DOHH2 (cell line): Measurements from ENCODE around the gene PDGFD.

Source experiments
- H3F3A ChIP-seq: fragments of 200-600 bp; sonication (generic), shearing (Covaris generic); 2 replicates; pipeline ENCODE4 v1.6.0; 2016; ENCODE audit warnings: antibody characterized with exemption, mild to moderate bottlenecking; ENCODE audit not compliant: control insufficient read depth, insufficient read depth
- H3K27ac ChIP-seq: fragments of 200-600 bp; sonication (generic); 2 replicates; pipeline ENCODE4 v1.5.1; 2014; ENCODE audit warnings: low read depth, mild to moderate bottlenecking, low read length, moderate library complexity
- H3K27me3 ChIP-seq: fragments of 200-600 bp; sonication (generic); 2 replicates; pipeline ENCODE4 v1.6.1; 2014; ENCODE audit warnings: mild to moderate bottlenecking, low read length, mixed read lengths; ENCODE audit not compliant: control insufficient read depth
- H3K36me3 ChIP-seq: fragments of 200-600 bp; sonication (generic); 2 replicates; pipeline ENCODE4 v1.6.1; 2014; ENCODE audit warnings: mild to moderate bottlenecking, low read length, moderate library complexity, mixed read lengths; ENCODE audit not compliant: control insufficient read depth
- H3K4me1 ChIP-seq: fragments of 200-600 bp; sonication (generic); 2 replicates; pipeline ENCODE4 v1.6.1; 2014; ENCODE audit warnings: mild to moderate bottlenecking, low read length, mixed read lengths; ENCODE audit not compliant: control insufficient read depth
- H3K4me2 ChIP-seq: fragments of 200-600 bp; sonication (generic); 2 replicates; pipeline ENCODE4 v1.6.0; 2014; ENCODE audit warnings: mild to moderate bottlenecking, low read length, moderate library complexity
- H3K4me3 ChIP-seq: fragments of 200-600 bp; sonication (generic); 2 replicates; pipeline ENCODE4 v1.5.1; 2014; ENCODE audit warnings: mild to moderate bottlenecking, low read length, mixed read lengths
- H3K79me2 ChIP-seq: fragments of 200-600 bp; sonication (generic); 2 replicates; pipeline ENCODE4 v1.6.1; 2014; ENCODE audit warnings: mild to moderate bottlenecking, low read length, mixed read lengths; ENCODE audit not compliant: control insufficient read depth
- H3K9me2 ChIP-seq: fragments of 200-600 bp; sonication (generic); replicated peaks from 2 replicates; pipeline ENCODE4 v1.6.1; 2014; ENCODE audit warnings: mild to moderate bottlenecking, low read length, mixed read lengths; ENCODE audit not compliant: control insufficient read depth
- H3K9me3 ChIP-seq: fragments of 200-600 bp; sonication (generic); 2 replicates; pipeline ENCODE4 v1.6.1; 2014; ENCODE audit warnings: antibody characterized with exemption, low read length, mixed read lengths; ENCODE audit not compliant: control insufficient read depth, insufficient read depth
- H4K20me1 ChIP-seq: fragments of 200-600 bp; sonication (generic); 2 replicates; pipeline ENCODE4 v1.6.0; 2014; ENCODE audit warnings: low read depth, mild to moderate bottlenecking, antibody characterized with exemption, low read length, moderate library complexity; ENCODE audit not compliant: control insufficient read depth, insufficient read depth
- EZH2phosphoT487 ChIP-seq: fragments of 200-600 bp; sonication (generic); IDR thresholded peaks from 2 replicates; pipeline ENCODE4 v1.6.1; 2017; ENCODE audit warnings: borderline replicate concordance, mild to moderate bottlenecking, antibody characterized with exemption, low read length, moderate library complexity, mixed read lengths
- TF ChIP-seq, protein P1 (sequence below): fragments of 200-600 bp; sonication (generic); IDR thresholded peaks from one replicate; pipeline ENCODE4 v1.5.1; 2014; ENCODE audit warnings: antibody characterized with exemption, mild to moderate bottlenecking, low read depth, low read length; ENCODE audit not compliant: poor library complexity, severe bottlenecking

PDGFD gene

DNA sequence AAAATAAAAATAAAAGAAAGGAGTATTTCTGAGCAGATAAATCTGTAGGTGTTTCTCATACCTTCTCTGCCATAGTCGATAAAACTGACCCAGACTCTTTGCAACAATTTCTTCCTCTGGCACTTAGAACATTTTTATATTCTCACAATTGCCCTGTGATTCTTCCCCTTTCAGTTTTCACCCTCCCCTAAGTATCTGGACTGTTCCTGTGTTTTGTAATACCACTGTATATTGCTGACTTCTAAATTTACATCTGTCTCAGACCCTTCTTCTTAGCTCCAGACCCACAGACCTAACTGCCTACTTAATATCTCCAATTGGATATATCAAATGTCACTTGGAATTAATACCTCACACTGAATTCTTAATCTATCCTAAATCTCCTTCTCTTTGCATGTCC, 261.0 kb downstream of the PDGFD start:
- peaks cover 84% of the 10 kb centered on the region for H3K4me1 ChIP-seq

DNA sequence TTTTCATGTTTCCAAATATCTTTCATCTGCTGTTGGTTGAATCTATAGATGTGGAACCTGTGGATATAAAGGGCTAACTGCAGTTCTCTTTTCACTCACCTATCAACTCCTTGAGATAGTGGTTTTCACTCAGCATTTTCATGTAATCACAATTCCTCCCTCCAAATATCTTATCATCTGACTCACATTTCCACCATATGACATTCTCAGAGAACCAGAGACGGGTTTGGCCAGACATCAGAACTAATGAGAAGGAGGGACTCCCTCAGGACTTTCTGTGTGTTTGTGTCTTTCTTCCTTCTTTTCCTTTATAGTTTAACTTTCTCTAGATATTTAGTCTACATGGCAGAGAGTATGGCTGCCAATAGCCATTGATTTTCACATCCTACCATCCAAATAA, 262.3 kb downstream of the PDGFD start:
- no peaks in the 10 kb centered on the region for H3K79me2 ChIP-seq
- no peaks in the 10 kb centered on the region for H3K27me3 ChIP-seq
- H3K9me2 ChIP-seq, result no peaks in the 10 kb centered on the region
- no peaks in the 10 kb centered on the region for H4K20me1 ChIP-seq
- H3K9me3 ChIP-seq, result no peaks in the 10 kb centered on the region
- no peak overlapping the region for H3K4me2 ChIP-seq
- peaks cover 51% of the 10 kb centered on the region for H3F3A ChIP-seq
- peaks cover 84% of the 10 kb centered on the region for H3K4me1 ChIP-seq
- no peak overlapping the region for H3K27ac ChIP-seq
- H3K4me3 ChIP-seq, result no peak overlapping the region
- H3K36me3 ChIP-seq, result no peaks in the 10 kb centered on the region
- TF ChIP-seq, protein P1, sequence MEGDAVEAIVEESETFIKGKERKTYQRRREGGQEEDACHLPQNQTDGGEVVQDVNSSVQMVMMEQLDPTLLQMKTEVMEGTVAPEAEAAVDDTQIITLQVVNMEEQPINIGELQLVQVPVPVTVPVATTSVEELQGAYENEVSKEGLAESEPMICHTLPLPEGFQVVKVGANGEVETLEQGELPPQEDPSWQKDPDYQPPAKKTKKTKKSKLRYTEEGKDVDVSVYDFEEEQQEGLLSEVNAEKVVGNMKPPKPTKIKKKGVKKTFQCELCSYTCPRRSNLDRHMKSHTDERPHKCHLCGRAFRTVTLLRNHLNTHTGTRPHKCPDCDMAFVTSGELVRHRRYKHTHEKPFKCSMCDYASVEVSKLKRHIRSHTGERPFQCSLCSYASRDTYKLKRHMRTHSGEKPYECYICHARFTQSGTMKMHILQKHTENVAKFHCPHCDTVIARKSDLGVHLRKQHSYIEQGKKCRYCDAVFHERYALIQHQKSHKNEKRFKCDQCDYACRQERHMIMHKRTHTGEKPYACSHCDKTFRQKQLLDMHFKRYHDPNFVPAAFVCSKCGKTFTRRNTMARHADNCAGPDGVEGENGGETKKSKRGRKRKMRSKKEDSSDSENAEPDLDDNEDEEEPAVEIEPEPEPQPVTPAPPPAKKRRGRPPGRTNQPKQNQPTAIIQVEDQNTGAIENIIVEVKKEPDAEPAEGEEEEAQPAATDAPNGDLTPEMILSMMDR, result no peak
- no peak for TF ChIP-seq EZH2phosphoT487

More for the DNA sequence above, 261.0 kb downstream of the PDGFD start:
- Histone ChIP-seq H3K27ac (peak overlapping the region; percentile 91), H3F3A (peaks cover 39% of the 10 kb centered on the region), H3K27me3 (no peaks in the 10 kb centered on the region), H3K4me3 (peak overlapping the region; percentile 69), H3K9me2 (no peaks in the 10 kb centered on the region), H4K20me1 (no peaks in the 10 kb centered on the region), H3K9me3 (no peaks in the 10 kb centered on the region), H3K36me3 (no peaks in the 10 kb centered on the region), H3K79me2 (no peaks in the 10 kb centered on the region), H3K4me2 (peak overlapping the region; percentile 76)
- TF ChIP-seq EZH2phosphoT487, result no peak
- TF ChIP-seq, protein P1, result no peak

DNA sequence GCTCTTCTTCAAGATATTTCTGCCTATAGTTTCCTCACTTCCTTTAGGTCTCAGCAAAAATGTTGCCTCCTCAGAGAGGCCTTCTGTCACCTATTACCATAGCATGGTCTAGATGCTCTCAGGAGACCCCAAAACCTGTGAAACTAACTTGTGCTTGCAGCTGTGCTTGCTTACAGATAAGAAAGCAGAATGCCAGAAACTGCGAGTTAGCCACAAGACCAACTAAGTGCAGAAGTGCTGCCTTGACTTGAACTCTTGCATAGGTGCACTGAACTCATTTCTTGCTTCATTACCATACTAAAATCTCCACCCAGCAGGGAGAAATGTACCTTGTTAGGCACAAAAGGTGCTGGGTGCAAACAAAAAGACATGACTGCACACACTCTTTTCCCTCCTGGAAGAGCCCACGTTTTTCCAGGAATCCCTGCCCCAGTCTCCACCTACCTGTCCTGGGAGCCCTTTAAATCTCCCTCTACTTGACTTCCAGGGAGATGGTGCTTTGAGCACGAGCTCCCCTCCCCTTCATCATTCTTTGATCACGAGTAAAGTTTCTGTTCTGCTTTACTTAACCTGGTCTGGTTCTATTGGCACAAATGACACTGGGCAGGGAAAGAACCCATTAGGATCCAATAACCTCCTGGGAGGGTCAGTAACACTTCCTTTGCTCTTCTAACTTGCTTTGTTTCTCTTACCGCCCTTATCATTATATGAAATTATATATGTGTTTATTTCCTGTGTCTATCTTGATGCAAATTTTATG, 265.2 kb downstream of the PDGFD start:
- Histone ChIP-seq H3K4me2 (peak overlapping the region; percentile 77), H3K27ac (peak overlapping the region; percentile 90)

More for the DNA sequence above, 265.2 kb downstream of the PDGFD start:
- H4K20me1 ChIP-seq, result no peaks in the 10 kb centered on the region
- H3K27me3 ChIP-seq, result no peaks in the 10 kb centered on the region
- no peaks in the 10 kb centered on the region for H3K9me2 ChIP-seq
- no peaks in the 10 kb centered on the region for H3K9me3 ChIP-seq
- no peaks in the 10 kb centered on the region for H3K36me3 ChIP-seq
- peaks cover 82% of the 10 kb centered on the region for H3K4me1 ChIP-seq
- peaks cover 26% of the 10 kb centered on the region for H3F3A ChIP-seq
- TF ChIP-seq, protein P1, result no peak
- TF ChIP-seq EZH2phosphoT487, result no peak
- H3K4me3 ChIP-seq, result peak overlapping the region; percentile 57
- H3K79me2 ChIP-seq, result no peaks in the 10 kb centered on the region
